OCI-LY7 (cell line): ENCODE measurements around the gene ASB11. TPM values are rescaled to one million over a fixed set of nuclear protein-coding genes. Genes with fewer than 3 reads are reported as not detected.

Experiments used
- BruUV-seq: library from RNA; stranded (reverse); fragments of 400-500 nt; replicated peaks from 2 replicates; lab custom pipeline; 2021; lab: Mats Ljungman, UMichigan
- CTCF ChIA-PET: fragments of 300-600 bp; sonication (Branson Sonifier 250); formaldehyde crosslinking; loops from one replicate; lab custom pipeline; 2022; ENCODE audit warnings: antibody characterized with exemption; ENCODE audit not compliant: unreplicated experiment; lab: Charles Lee
- POLR2A ChIA-PET: fragments of 300-600 bp; sonication (Branson Sonifier 250); formaldehyde crosslinking; loops from one replicate; lab custom pipeline; 2022; ENCODE audit warnings: antibody characterized with exemption; lab: Charles Lee
- DNase-seq: peaks from one replicate; pipeline ENCODE4 v3.0.0-alpha.2; 2015; ENCODE audit warnings: low spot score
- H2AFZ ChIP-seq: fragments of 200-600 bp; sonication (generic), shearing (Covaris generic); 2 replicates; pipeline ENCODE4 v1.6.1; 2014; ENCODE audit warnings: mild to moderate bottlenecking, antibody characterized with exemption, low read length, moderate library complexity
- H3K27ac ChIP-seq: fragments of 200-600 bp; sonication (generic); 2 replicates; pipeline ENCODE4 v1.5.1; 2014; ENCODE audit warnings: mixed run types, low read depth, mild to moderate bottlenecking, moderate library complexity, low read length, inconsistent platforms; ENCODE audit not compliant: poor library complexity, severe bottlenecking
- H3K36me3 ChIP-seq: fragments of 200-600 bp; sonication (generic); 2 replicates; pipeline ENCODE4 v1.6.1; 2014; ENCODE audit warnings: mild to moderate bottlenecking, antibody characterized with exemption, low read length, moderate library complexity, mixed read lengths; ENCODE audit not compliant: insufficient read depth
- H3K4me1 ChIP-seq: fragments of 200-600 bp; sonication (generic); 2 replicates; pipeline ENCODE4 v1.5.1; 2014; ENCODE audit warnings: mild to moderate bottlenecking, low read length; ENCODE audit not compliant: insufficient read depth, poor library complexity, severe bottlenecking
- H3K4me2 ChIP-seq: fragments of 200-600 bp; sonication (generic); 2 replicates; pipeline ENCODE4 v1.6.1; 2014; ENCODE audit warnings: mild to moderate bottlenecking, low read length
- H3K4me3 ChIP-seq: fragments of 200-600 bp; sonication (generic); 2 replicates; pipeline ENCODE4 v1.5.1; 2014; ENCODE audit warnings: mild to moderate bottlenecking, low read depth, low read length; ENCODE audit not compliant: poor library complexity, severe bottlenecking
- H3K79me2 ChIP-seq: fragments of 200-600 bp; sonication (generic); 2 replicates; pipeline ENCODE4 v1.6.1; 2016; ENCODE audit warnings: low read depth, mild to moderate bottlenecking, low read length, moderate library complexity, mixed read lengths; ENCODE audit not compliant: insufficient read depth
- H3K9me2 ChIP-seq: fragments of 200-600 bp; sonication (generic); 2 replicates; pipeline ENCODE4 v1.6.1; 2016; ENCODE audit warnings: mild to moderate bottlenecking, low read length, mixed read lengths; ENCODE audit not compliant: insufficient read depth
- H3K9me3 ChIP-seq: fragments of 200-600 bp; sonication (generic); 2 replicates; pipeline ENCODE4 v1.6.1; 2014; ENCODE audit warnings: mild to moderate bottlenecking, mixed run types, low read length, mixed read lengths
- H4K20me1 ChIP-seq: fragments of 200-600 bp; sonication (generic); 2 replicates; pipeline ENCODE4 v1.6.1; 2014; ENCODE audit warnings: mild to moderate bottlenecking, antibody characterized with exemption, low read length, moderate library complexity, mixed read lengths; ENCODE audit not compliant: insufficient read depth
- EZH2phosphoT487 ChIP-seq: fragments of 200-600 bp; sonication (generic); IDR thresholded peaks from 2 replicates; pipeline ENCODE4 v1.6.1; 2018; ENCODE audit warnings: low read depth, borderline replicate concordance, mild to moderate bottlenecking, mixed run types, antibody characterized with exemption, low read length, moderate library complexity, mixed read lengths
- intact Hi-C: fragments of 100-400 bp; cut with micrococcal nuclease; formaldehyde crosslinking; loops from one replicate; pipeline ENCODE4 v1.10.0; 2022; ENCODE audit not compliant: unreplicated experiment
- total RNA-seq, 2 experiments: library from RNA; depleted of rRNA in 1 of 2; stranded (reverse); fragments of >200 nt in 1 of 2; shearing (Covaris generic) in 1 of 2; gene quantifications; 2 replicates each; pipeline ENCODE4 v1.2.3, GENCODE V29; 2014 to 2022
- TF ChIP-seq, protein P1 (sequence below): fragments of 200-600 bp; sonication (generic); conservative IDR thresholded peaks from 2 replicates; pipeline ENCODE4 v1.5.1; 2014; ENCODE audit warnings: mild to moderate bottlenecking, antibody characterized with exemption, low read length, moderate library complexity, mixed read lengths

The ASB11 gene
- total RNA-seq, 2 experiments from 2014 or later: not detected

DNA sequence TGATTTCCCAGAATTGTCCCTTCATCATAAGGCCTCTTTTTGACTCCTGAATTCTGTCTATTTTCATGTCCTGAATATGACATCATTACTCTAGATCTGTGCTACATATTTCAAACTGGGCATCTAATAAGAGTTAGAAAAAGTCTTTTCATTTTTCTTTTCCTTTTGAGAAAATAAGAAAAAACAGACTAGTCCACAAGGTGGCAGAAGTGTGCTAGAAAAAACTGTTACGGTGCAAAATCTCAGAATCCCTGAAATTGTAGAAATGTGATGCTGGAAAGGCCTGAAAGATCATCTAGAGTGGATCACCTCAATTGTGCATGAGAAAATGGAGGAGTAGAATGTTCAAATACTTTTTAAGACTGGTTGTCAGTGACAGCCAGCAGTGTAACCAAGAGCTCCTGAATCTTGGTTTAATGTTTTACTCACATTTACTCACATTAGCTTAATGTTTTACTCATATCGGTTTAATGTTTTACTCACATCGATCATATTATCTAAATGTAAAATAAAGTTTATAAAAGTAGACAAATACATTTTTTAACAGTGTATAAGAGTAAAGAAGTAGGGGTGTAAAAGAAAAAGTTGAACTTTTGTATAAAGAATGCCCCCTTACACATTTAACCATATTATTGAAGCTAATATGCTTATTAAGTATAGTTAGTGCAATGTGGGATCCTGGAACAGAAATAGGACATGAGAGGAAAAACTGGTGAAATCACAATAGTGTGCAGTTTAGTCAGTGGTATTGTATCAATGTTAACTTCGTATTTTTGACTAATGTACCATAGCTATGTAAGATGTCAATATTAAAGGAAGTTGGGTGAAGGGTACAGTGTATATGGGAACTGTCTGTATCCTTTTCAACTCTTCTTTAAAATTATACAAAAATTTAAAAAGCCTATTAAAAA is 15.2 kb downstream of the ASB11 start:
- H3K9me2 ChIP-seq: no peaks in the 10 kb centered on the region
- no peak overlapping the region for H3K27ac ChIP-seq
- H3K4me3 ChIP-seq: no peak overlapping the region
- BruUV-seq: no TSS peak
- TF ChIP-seq, protein P1, sequence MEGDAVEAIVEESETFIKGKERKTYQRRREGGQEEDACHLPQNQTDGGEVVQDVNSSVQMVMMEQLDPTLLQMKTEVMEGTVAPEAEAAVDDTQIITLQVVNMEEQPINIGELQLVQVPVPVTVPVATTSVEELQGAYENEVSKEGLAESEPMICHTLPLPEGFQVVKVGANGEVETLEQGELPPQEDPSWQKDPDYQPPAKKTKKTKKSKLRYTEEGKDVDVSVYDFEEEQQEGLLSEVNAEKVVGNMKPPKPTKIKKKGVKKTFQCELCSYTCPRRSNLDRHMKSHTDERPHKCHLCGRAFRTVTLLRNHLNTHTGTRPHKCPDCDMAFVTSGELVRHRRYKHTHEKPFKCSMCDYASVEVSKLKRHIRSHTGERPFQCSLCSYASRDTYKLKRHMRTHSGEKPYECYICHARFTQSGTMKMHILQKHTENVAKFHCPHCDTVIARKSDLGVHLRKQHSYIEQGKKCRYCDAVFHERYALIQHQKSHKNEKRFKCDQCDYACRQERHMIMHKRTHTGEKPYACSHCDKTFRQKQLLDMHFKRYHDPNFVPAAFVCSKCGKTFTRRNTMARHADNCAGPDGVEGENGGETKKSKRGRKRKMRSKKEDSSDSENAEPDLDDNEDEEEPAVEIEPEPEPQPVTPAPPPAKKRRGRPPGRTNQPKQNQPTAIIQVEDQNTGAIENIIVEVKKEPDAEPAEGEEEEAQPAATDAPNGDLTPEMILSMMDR: peak; percentile 75
- TF ChIP-seq EZH2phosphoT487: no peak
- H3K36me3 ChIP-seq: no peaks in the 10 kb centered on the region
- ChIA-PET POLR2A (interaction anchor here (0.6 kb wide), 1 partner anchor 115 kb away, joined by 3 read pairs; no protein-coding TSS in a partner anchor), CTCF (interaction anchor here (0.9 kb wide), 1 partner anchor 167 kb away, joined by 3 read pairs; no protein-coding TSS in a partner anchor)
- no peaks in the 10 kb centered on the region for H3K4me1 ChIP-seq
- H2AFZ ChIP-seq: no peak overlapping the region
- no peaks in the 10 kb centered on the region for H3K9me3 ChIP-seq
- no peaks in the 10 kb centered on the region for H3K79me2 ChIP-seq
- no peak overlapping the region for H3K4me2 ChIP-seq
- intact Hi-C loops: loop anchor here (2.0 kb wide), 1 partner anchor 169 kb away; no protein-coding TSS in a partner anchor
- H4K20me1 ChIP-seq: no peaks in the 10 kb centered on the region
- DNase-seq: peak; percentile 13

GRCh38 chrX:15298780-15299179 is 16.7 kb downstream of the ASB11 start:
- BruUV-seq: no TSS peak
- H3K79me2 ChIP-seq: no peaks in the 10 kb centered on the region

More at GRCh38 chrX:15298780-15299179, 16.7 kb downstream of the ASB11 start:
- POLR2A ChIA-PET: no interaction called here
- H4K20me1 ChIP-seq: no peaks in the 10 kb centered on the region
- no peak for TF ChIP-seq EZH2phosphoT487
- TF ChIP-seq, protein P1: no peak
- H3K9me2 ChIP-seq: no peaks in the 10 kb centered on the region
- H3K4me1 ChIP-seq: no peaks in the 10 kb centered on the region
- intact Hi-C loops: no loop called here
- no peak for DNase-seq
- CTCF ChIA-PET: no interaction called here
- H3K4me3 ChIP-seq: no peak overlapping the region
- H2AFZ ChIP-seq: no peak overlapping the region
- no peak overlapping the region for H3K27ac ChIP-seq
- H3K9me3 ChIP-seq: no peaks in the 10 kb centered on the region
- H3K4me2 ChIP-seq: no peak overlapping the region
- H3K36me3 ChIP-seq: no peaks in the 10 kb centered on the region
